Muscle of leg (tissue), 11 donors: ENCODE results near the gene ARMC2. TPM values are rescaled to one million over a fixed set of nuclear protein-coding genes. Genes with fewer than 3 reads are reported as not detected.
"Not testable (repeated sequence)": the region's sequence is repeated elsewhere in the genome, so short reads cannot be mapped to it uniquely, and the experiment has no call there.

Experiments
- DNase-seq: peaks from one replicate; pipeline ENCODE4 v3.0.0; 2013
- H3K27ac ChIP-seq: one replicate; pipeline ENCODE4 v1.5.1; 2013; ENCODE audit warnings: mild to moderate bottlenecking, low read length, control low read depth
- H3K27me3 ChIP-seq: one replicate; pipeline ENCODE4 v1.6.1; 2013; ENCODE audit warnings: low read length; ENCODE audit not compliant: control insufficient read depth, insufficient read depth
- H3K36me3 ChIP-seq: one replicate; pipeline ENCODE4 v1.6.1; 2013; ENCODE audit warnings: low read length; ENCODE audit not compliant: control insufficient read depth, insufficient read depth
- H3K4me1 ChIP-seq: one replicate; pipeline ENCODE4 v1.6.1; 2013; ENCODE audit warnings: low read length; ENCODE audit not compliant: control insufficient read depth, insufficient read depth
- H3K4me3 ChIP-seq: one replicate; pipeline ENCODE4 v1.5.1; 2013; ENCODE audit warnings: low read length, control low read depth
- H3K9me3 ChIP-seq: replicated peaks from 2 replicates; pipeline ENCODE4 v1.6.1; 2013; ENCODE audit warnings: low read depth, low read length; ENCODE audit not compliant: control insufficient read depth
- WGBS: methylation state at CpG from one replicate; pipeline ENCODE4 v1.1.5; 2013; ENCODE audit warnings: missing lambda C conversion rate; ENCODE audit not compliant: insufficient coverage; 5-methylcytosine and 5-hydroxymethylcytosine counted together
- polyA plus RNA-seq, 8 donors: library from polyadenylated mRNA; unstranded; fragments of 120-200 nt; gene quantifications; one replicate each; pipeline versions ENCODE4 v1.2.1 to v1.2.3, GENCODE V29; 2013; ENCODE audit warnings: inconsistent platforms in 1 of 8, low replicate concordance in 1 of 8; ENCODE audit not compliant: insufficient read length in 8 of 8, insufficient read depth in 1 of 8
- total RNA-seq: library from RNA; stranded (reverse); fragments of 120-200 nt; gene quantifications from one replicate; pipeline ENCODE4 v1.2.4, GENCODE V29; 2013

ARMC2 gene
- total and polyA plus RNA-seq, 9 donors = 3.6 to 8.9 (median 5.8) TPM

DNA sequence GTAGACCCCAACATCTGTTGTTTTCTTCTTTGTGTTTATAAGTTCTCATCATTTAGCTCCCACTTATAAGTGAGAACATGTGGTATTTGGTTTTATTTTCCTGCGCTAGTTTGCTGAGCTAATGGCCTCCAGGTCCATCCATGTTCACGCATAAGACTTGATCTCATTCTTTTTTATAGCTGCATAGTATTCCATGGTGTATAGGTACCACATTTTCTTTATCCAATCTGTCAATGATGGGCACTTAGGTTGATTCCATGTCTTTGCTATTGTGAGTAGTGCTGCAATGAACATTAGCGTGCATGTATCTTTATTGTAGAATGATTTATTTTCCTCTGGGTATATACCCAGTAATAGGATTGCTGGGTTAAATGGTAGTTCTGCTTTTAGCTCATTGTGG is 82.9 kb downstream of the ARMC2 start:
- H3K27ac ChIP-seq, DNase-seq, H3K36me3 ChIP-seq, H3K27me3 ChIP-seq, H3K4me1 ChIP-seq, H3K4me3 ChIP-seq, H3K9me3 ChIP-seq: not testable (repeated sequence)
- whole genome bisulfite sequencing = no CpG with 5 or more reads among the region's 3 CpGs

DNA sequence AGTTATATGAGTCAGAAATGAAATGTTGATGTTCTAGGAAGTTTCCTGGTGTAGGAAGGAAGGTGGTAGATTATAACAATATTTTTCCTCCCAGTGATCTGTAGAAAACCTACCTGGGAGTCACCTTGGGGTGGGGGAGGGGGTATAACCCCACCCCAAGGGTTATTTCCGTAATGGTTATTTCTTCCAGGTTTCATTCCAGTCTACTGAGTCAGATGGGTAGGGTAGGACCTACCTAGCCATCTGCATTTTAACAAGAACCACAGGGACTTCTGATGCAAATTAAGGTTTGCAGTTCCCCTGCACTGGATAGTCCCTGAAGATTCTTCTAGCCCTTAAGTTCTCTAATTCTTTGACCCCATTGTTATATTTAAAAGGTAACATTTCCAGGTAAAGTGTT is 88.9 kb downstream of the ARMC2 start:
- Histone ChIP-seq H3K27me3 (no peaks in the 10 kb centered on the region), H3K4me3 (no peak overlapping the region), H3K27ac (no peak overlapping the region), H3K9me3 (no peaks in the 10 kb centered on the region), H3K36me3 (no peaks in the 10 kb centered on the region), H3K4me1 (peaks cover 6% of the 10 kb centered on the region)
- DNase-seq = no peak
- no CpG with 5 or more reads among the region's 1 CpG for WGBS

- H3K4me1 ChIP-seq = peaks cover 29% of the 10 kb centered on the region
- no CpG with 5 or more reads among the region's 5 CpGs for WGBS
Measured at GRCh38 chr6:108940741-108941140, 92.5 kb downstream of the ARMC2 start.

GRCh38 chr6:108941281-108941680 is 93.1 kb downstream of the ARMC2 start:
- H3K27ac ChIP-seq = no peak overlapping the region
- WGBS = no CpG with 5 or more reads among the region's 1 CpG
- H3K27me3 ChIP-seq = no peaks in the 10 kb centered on the region
- no peaks in the 10 kb centered on the region for H3K36me3 ChIP-seq
- no peaks in the 10 kb centered on the region for H3K9me3 ChIP-seq
- no peak for DNase-seq
- no peak overlapping the region for H3K4me3 ChIP-seq
- peaks cover 34% of the 10 kb centered on the region for H3K4me1 ChIP-seq

More at GRCh38 chr6:108940741-108941140, 92.5 kb downstream of the ARMC2 start:
- H3K4me3 ChIP-seq = no peak overlapping the region
- no peaks in the 10 kb centered on the region for H3K27me3 ChIP-seq
- no peaks in the 10 kb centered on the region for H3K9me3 ChIP-seq
- no peak overlapping the region for H3K27ac ChIP-seq
- no peak for DNase-seq
- H3K36me3 ChIP-seq = no peaks in the 10 kb centered on the region

- Histone ChIP-seq H3K4me1 (peaks cover 38% of the 10 kb centered on the region), H3K27me3 (no peaks in the 10 kb centered on the region), H3K9me3 (no peaks in the 10 kb centered on the region), H3K4me3 (no peak overlapping the region), H3K36me3 (no peaks in the 10 kb centered on the region), H3K27ac (no peak overlapping the region)
- peak; percentile 61 for DNase-seq
- WGBS = no CpG with 5 or more reads among the region's 2 CpGs
Measured at GRCh38 chr6:108941859-108942258, 93.6 kb downstream of the ARMC2 start.

- Histone ChIP-seq H3K9me3 (no peaks in the 10 kb centered on the region), H3K4me1 (peaks cover 45% of the 10 kb centered on the region), H3K27ac (peak overlapping the region; percentile 96), H3K27me3 (no peaks in the 10 kb centered on the region), H3K4me3 (no peak overlapping the region), H3K36me3 (no peaks in the 10 kb centered on the region)
- WGBS = no CpG with 5 or more reads among the region's 9 CpGs
- no peak for DNase-seq
Measured at GRCh38 chr6:108942556-108943492, 94.6 kb downstream of the ARMC2 start.

- H3K27me3 ChIP-seq = no peaks in the 10 kb centered on the region
- H3K4me3 ChIP-seq = no peak overlapping the region
- WGBS = 73% methylated on average over 1 of the region's 1 CpG
- H3K36me3 ChIP-seq = no peaks in the 10 kb centered on the region
- no peaks in the 10 kb centered on the region for H3K9me3 ChIP-seq
- DNase-seq = peak; percentile 86
- peak overlapping the region; percentile 96 for H3K27ac ChIP-seq
- peaks cover 56% of the 10 kb centered on the region for H3K4me1 ChIP-seq
Measured at GRCh38 chr6:108944071-108944470, 95.8 kb downstream of the ARMC2 start.

- peaks cover 60% of the 10 kb centered on the region for H3K4me1 ChIP-seq
- WGBS = 4% methylated on average over 4 of the region's 12 CpGs
- no peak overlapping the region for H3K4me3 ChIP-seq
- no peaks in the 10 kb centered on the region for H3K9me3 ChIP-seq
- no peaks in the 10 kb centered on the region for H3K36me3 ChIP-seq
- peak; percentile 96 for DNase-seq
- no peaks in the 10 kb centered on the region for H3K27me3 ChIP-seq
- peak overlapping the region; percentile 96 for H3K27ac ChIP-seq
Measured at GRCh38 chr6:108944707-108945680, 96.8 kb downstream of the ARMC2 start.

DNA sequence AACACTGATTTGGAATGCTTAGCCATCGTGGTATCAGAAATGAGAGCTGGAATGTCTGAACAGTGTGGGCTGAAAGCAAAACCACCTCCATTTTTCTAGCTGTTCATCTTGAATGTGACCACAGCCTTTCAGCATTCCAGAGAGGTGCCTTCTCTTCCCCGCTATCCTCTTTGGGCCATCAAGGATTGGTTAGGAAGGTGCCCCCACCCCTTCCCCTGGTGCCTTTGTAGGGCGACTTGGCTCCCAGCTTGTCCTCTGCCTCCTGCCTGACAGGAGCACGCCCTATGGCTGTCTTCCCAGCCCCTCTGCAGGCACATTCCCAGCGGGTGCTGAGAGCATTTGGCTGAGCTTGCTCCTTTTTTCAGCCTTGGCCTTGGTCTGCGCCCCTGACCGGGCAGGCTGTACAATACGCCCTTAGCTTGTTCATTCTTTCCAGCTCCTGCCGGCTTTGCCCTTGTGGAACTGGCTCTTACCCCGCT is 97.5 kb downstream of the ARMC2 start:
- DNase-seq = peak; percentile 91
- Histone ChIP-seq H3K4me1 (peaks cover 59% of the 10 kb centered on the region), H3K27ac (peak overlapping the region; percentile 96), H3K4me3 (no peak overlapping the region), H3K9me3 (no peaks in the 10 kb centered on the region), H3K36me3 (no peaks in the 10 kb centered on the region), H3K27me3 (no peaks in the 10 kb centered on the region)
- WGBS = 18% methylated on average over 9 of the region's 10 CpGs

- Histone ChIP-seq H3K4me1 (peaks cover 63% of the 10 kb centered on the region), H3K27ac (peak overlapping the region; percentile 96), H3K4me3 (no peak overlapping the region), H3K36me3 (no peaks in the 10 kb centered on the region), H3K27me3 (no peaks in the 10 kb centered on the region), H3K9me3 (no peaks in the 10 kb centered on the region)
- peak; percentile 60 for DNase-seq
- 54% methylated on average over 3 of the region's 3 CpGs for WGBS
Measured at GRCh38 chr6:108946695-108947094, 98.5 kb downstream of the ARMC2 start.
